ENCODE measurements around the gene COPG2. TPM values are rescaled to one million over a fixed set of nuclear protein-coding genes. Genes with fewer than 3 reads are reported as not detected.
A peak's percentile ranks its signal among the peaks of the same experiment; 100 is the strongest.

COPG2 gene
- polyA plus RNA-seq, 1 of the 3 experiments (the other 2 are of a cell fraction) = 44.3 TPM

DNA sequence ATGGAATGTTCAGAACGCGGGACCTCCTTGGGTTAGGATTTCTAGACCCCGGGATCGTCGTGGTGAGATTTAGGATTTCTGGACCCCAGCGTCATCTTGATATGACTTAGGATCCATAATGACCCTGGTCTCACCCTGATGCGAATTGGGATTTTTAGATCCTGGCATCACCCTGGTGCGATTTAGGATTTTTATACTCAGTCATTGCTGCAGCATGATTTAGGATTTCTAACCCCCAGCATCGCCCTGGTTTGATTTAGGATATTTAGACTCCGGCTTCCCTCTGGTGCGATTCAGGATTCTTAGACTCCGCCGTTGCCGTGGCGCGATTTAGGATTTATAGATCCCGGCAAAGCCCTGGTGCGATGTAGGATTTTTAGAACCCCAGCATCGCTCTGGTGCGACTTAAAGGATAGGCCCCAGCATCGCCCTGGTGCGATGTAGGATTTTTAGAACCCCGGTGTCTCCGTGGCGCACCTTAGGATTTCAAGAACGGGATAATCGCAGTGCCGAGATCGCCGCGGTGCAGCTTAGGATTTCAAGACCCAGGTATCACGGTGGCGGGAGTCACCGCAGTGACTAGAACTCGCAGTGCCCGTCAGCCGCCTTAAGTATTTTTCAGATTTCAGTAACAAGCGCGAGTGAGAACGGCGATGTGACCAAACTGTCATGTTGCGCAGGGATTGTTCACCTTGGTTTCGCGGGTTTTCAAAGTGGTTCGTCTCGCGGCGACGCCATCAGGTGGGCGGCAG is 175.8 kb downstream of the COPG2 start:
- peak; percentile 23 for DNase-seq
- H3K27me3 ChIP-seq (ENCODE audit: insufficient read depth) = no peaks in the 10 kb centered on the region
- no peaks in the 10 kb centered on the region for H3K9me3 ChIP-seq
- H3K4me2 ChIP-seq = peak overlapping the region; percentile 63
- no peaks in the 10 kb centered on the region for H3K79me2 ChIP-seq (ENCODE audit: insufficient read depth)
- peaks cover 0 to 9% of the 10 kb centered on the region in 2 experiments for H3K36me3 ChIP-seq (replicated peaks in 1 of 2; ENCODE audit: control insufficient read depth in 1 of 2, insufficient read depth in 2 of 2, low read length in 1 of 2)
- ChIA-PET POLR2A (no interaction called here), CTCF (interaction anchor here (0.6 kb wide), 1 partner anchor 1236 kb away, joined by 3 read pairs; no protein-coding TSS in a partner anchor)
- peak overlapping the region; percentile 30; the same call in 1 of the 2 replicates for H3K9ac ChIP-seq
- H3K4me1 ChIP-seq (ENCODE audit: control insufficient read depth in 1 of 2, insufficient read depth in 2 of 2, low read depth in 1 of 2, low read length in 1 of 2) = peaks cover 5 to 17% of the 10 kb centered on the region in 2 experiments
- H2AFZ ChIP-seq (ENCODE audit: low read depth) = 0 out of 2 replicates have a peak overlapping the region, but pooled peaks have one; percentile 31
- TF ChIP-seq NRF1 (IDR thresholded peaks at IDR 0.05; ENCODE audit: low read depth, low read length) (no peak), TEAD4 (IDR thresholded peaks at IDR 0.05; ENCODE audit: borderline replicate concordance, insufficient read depth) (no peak), POLR2AphosphoS5 (IDR thresholded peaks at IDR 0.05; ENCODE audit: low read depth, low read length) (no peak), TCF12 (IDR thresholded peaks at IDR 0.05) (no peak), YY1 (IDR thresholded peaks at IDR 0.05; ENCODE audit: low read depth) (no peak), RXRA (IDR thresholded peaks at IDR 0.05; ENCODE audit: borderline replicate concordance, low read depth) (no peak), CHD2 (IDR thresholded peaks at IDR 0.05; ENCODE audit: low read length, partially characterized antibody) (no peak), RAD21 (IDR thresholded peaks at IDR 0.05; ENCODE audit: low read length) (no peak), EZH2phosphoT487 (IDR thresholded peaks at IDR 0.05; ENCODE audit: borderline replicate concordance, low read depth) (no peak), SIN3A (IDR thresholded peaks at IDR 0.05; ENCODE audit: borderline replicate concordance, low read depth, low read length) (no peak), EP300 (IDR thresholded peaks at IDR 0.05; ENCODE audit: borderline replicate concordance in 1 of 2, low read depth in 1 of 2, low read length in 1 of 2) (no peak), CTCF (IDR thresholded peaks at IDR 0.05) (no peak), FOXM1 (IDR thresholded peaks at IDR 0.05; ENCODE audit: low read depth) (no peak)
- H3K4me3 ChIP-seq (ENCODE audit: low read depth in 2 of 2, low read length in 1 of 2) = peak overlapping the region; percentile 53 to 58
- no peaks in the 10 kb centered on the region for H4K20me1 ChIP-seq (ENCODE audit: insufficient read depth)
- H3K9me2 ChIP-seq = no peaks in the 10 kb centered on the region
- peaks cover 18% of the 10 kb centered on the region for H3F3A ChIP-seq (replicated peaks; ENCODE audit: insufficient read depth)
- 72% methylated on average over 50 of the region's 50 CpGs for WGBS (ENCODE audit: low lambda C conversion rate)
- H3K27ac ChIP-seq (ENCODE audit: low read depth in 2 of 2, low read length in 1 of 2) = no peak overlapping the region

DNA sequence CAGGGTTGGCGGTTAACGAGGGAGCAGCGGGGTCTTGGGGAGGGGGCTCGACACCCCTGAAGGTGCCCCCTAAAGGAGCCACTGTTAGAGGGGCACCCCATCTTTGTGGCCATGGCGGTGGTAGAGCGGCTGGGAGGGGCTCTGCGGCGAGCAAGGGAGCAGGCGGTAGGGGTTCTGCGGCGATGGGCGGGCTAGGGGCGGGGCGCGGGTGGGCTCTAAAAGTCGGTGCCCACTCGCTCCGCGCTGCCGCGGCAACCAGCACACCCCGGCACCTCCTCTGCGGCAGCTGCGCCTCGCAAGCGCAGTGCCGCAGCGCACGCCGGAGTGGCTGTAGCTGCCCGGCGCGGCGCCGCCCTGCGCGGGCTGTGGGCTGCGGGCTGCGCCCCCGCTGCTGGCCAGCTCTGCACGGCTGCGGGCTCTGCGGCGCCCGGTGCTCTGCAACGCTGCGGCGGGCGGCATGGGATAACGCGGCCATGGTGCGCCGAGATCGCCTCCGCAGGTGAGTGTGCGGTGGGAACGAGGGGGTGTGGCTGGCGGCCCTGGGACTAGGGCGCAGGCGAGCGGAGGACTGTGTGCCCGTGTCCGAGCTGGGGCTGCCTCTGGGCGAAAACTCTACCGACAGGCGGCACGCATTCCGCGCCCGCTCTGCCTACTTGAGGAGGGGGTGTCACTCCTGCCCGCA is 176.6 kb downstream of the COPG2 start, which contains the start of gene MEST:
TSS of gene MEST (plus strand) at position 245 of the 682 bp plus-strand sequence. CDS start at position 474, 229 bp downstream.
- H3K9ac ChIP-seq = peak within 1 kb of the TSS; percentile 30; the same call in 1 of the 2 replicates
- H3K27ac ChIP-seq (ENCODE audit: low read depth in 2 of 2, low read length in 1 of 2) = peak within 1 kb of the TSS in 1 of 2 experiments; percentile 51; a peak in 2 of 4 replicates
- peaks cover 0 to 9% of the 10 kb centered on the region in 2 experiments for H3K36me3 ChIP-seq (replicated peaks in 1 of 2; ENCODE audit: control insufficient read depth in 1 of 2, insufficient read depth in 2 of 2, low read length in 1 of 2)
- ChIA-PET POLR2A (no interaction called here), CTCF (interaction anchor here (1.0 to 1.1 kb wide), 2 partner anchors 12 to 214 kb away, joined by 5 read pairs; no protein-coding TSS in a partner anchor)
- no peaks in the 10 kb centered on the region for H3K9me2 ChIP-seq
- peak within 1 kb of the TSS; percentile 69; the same call in 1 of the 2 replicates for H2AFZ ChIP-seq (ENCODE audit: low read depth)
- peak within 1 kb of the TSS; percentile 63 for H3K4me2 ChIP-seq
- no peaks in the 10 kb centered on the region for H3K27me3 ChIP-seq (ENCODE audit: insufficient read depth)
- H3F3A ChIP-seq (replicated peaks; ENCODE audit: insufficient read depth) = peaks cover 18% of the 10 kb centered on the region
- H3K9me3 ChIP-seq = no peaks in the 10 kb centered on the region
- H3K79me2 ChIP-seq (ENCODE audit: insufficient read depth) = no peaks in the 10 kb centered on the region
- peaks cover 5 to 17% of the 10 kb centered on the region in 2 experiments for H3K4me1 ChIP-seq (ENCODE audit: control insufficient read depth in 1 of 2, insufficient read depth in 2 of 2, low read depth in 1 of 2, low read length in 1 of 2)
- 0 out of 2 replicates have a peak, but pooled peaks have one; percentile 40 for TF ChIP-seq NRF1 (IDR thresholded peaks at IDR 0.05; ENCODE audit: low read depth, low read length)
- no peak for TF ChIP-seq TCF12 (IDR thresholded peaks at IDR 0.05)
- TF ChIP-seq POLR2AphosphoS5 (IDR thresholded peaks at IDR 0.05; ENCODE audit: low read depth, low read length) = 0 out of 2 replicates have a peak, but pooled peaks have one; percentile 35
- TF ChIP-seq PBX3 (IDR thresholded peaks at IDR 0.05) = no peak
- no peak for TF ChIP-seq FOXM1 (IDR thresholded peaks at IDR 0.05; ENCODE audit: low read depth)
- TF ChIP-seq, protein P1, sequence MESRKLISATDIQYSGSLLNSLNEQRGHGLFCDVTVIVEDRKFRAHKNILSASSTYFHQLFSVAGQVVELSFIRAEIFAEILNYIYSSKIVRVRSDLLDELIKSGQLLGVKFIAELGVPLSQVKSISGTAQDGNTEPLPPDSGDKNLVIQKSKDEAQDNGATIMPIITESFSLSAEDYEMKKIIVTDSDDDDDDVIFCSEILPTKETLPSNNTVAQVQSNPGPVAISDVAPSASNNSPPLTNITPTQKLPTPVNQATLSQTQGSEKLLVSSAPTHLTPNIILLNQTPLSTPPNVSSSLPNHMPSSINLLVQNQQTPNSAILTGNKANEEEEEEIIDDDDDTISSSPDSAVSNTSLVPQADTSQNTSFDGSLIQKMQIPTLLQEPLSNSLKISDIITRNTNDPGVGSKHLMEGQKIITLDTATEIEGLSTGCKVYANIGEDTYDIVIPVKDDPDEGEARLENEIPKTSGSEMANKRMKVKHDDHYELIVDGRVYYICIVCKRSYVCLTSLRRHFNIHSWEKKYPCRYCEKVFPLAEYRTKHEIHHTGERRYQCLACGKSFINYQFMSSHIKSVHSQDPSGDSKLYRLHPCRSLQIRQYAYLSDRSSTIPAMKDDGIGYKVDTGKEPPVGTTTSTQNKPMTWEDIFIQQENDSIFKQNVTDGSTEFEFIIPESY (IDR thresholded peaks at IDR 0.05; ENCODE audit: borderline replicate concordance, low read depth) = no peak
- no peak for TF ChIP-seq ELF1 (IDR thresholded peaks at IDR 0.05)
- WGBS (ENCODE audit: low lambda C conversion rate) = 73% methylated on average over 59 of the region's 71 CpGs
- peak; percentile 80 for DNase-seq
- H4K20me1 ChIP-seq (ENCODE audit: insufficient read depth) = no peaks in the 10 kb centered on the region
- H3K4me3 ChIP-seq (ENCODE audit: low read depth in 2 of 2, low read length in 1 of 2) = peak within 1 kb of the TSS; percentile 53 to 58

Measured in SK-N-SH (cell line).